COLO668 (cell line): Measurements from ENCODE around the gene CWC27.

Source experiments
- DNase-seq: peaks from one replicate; lab custom pipeline; 2025; ENCODE audit not compliant: unreplicated experiment; lab: John Stamatoyannopoulos, UW

Gene CWC27, protein sequence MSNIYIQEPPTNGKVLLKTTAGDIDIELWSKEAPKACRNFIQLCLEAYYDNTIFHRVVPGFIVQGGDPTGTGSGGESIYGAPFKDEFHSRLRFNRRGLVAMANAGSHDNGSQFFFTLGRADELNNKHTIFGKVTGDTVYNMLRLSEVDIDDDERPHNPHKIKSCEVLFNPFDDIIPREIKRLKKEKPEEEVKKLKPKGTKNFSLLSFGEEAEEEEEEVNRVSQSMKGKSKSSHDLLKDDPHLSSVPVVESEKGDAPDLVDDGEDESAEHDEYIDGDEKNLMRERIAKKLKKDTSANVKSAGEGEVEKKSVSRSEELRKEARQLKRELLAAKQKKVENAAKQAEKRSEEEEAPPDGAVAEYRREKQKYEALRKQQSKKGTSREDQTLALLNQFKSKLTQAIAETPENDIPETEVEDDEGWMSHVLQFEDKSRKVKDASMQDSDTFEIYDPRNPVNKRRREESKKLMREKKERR

DNA sequence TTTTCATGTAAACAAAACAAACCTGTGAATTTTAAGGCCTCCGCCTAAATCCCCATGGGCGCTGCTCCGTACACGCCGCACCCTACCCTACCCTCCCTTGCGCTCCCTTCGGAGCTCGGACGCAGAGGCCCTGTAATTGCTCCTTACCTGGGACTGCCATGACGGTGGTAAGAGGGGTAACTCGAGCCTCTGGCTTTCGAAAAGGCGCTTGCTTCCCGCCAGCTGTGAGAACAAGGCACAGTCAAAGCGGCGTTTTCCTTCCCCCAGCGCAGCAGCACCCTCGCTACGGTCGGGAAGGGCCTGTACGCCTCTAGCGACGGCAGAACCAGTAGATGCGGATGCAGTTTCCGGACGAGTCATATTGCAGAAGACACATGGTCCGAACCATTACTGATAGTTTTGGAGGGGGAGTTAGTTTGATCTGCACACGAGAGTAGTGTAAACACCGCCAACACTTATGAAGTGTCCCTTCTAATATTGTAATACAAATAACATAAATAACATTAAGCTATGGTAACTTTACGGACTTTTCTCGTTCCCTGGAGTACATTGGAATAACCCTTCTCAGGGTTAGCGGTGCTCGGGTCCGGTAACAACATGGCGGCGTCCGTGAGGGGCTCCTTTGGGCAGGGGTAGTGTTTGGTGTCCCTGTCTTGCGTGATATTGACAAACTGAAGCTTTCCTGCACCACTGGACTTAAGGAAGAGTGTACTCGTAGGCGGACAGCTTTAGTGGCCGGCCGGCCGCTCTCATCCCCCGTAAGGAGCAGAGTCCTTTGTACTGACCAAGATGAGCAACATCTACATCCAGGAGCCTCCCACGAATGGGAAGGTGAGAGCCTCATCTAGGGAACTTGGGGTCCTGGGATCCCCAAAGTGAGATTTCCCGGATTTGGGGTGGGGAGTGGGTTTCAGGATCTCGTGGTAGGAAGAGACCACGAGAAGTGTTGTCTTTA lies at the start of gene CWC27, which contains the start of gene SREK1IP1:
Gene CWC27, plus strand, starts transcription at position 573 of the 955 bp plus-strand sequence. Its CDS starts 217 bp downstream, at position 790.
Gene SREK1IP1, minus strand, starts transcription at position 334 of the 955 bp plus-strand sequence. Its CDS starts 174 bp downstream, at position 160.
- peak; percentile 76 for DNase-seq

- no peak for DNase-seq
Measured at GRCh38 chr5:64722588-64722987, 46.1 kb upstream of the CWC27 start.

DNA sequence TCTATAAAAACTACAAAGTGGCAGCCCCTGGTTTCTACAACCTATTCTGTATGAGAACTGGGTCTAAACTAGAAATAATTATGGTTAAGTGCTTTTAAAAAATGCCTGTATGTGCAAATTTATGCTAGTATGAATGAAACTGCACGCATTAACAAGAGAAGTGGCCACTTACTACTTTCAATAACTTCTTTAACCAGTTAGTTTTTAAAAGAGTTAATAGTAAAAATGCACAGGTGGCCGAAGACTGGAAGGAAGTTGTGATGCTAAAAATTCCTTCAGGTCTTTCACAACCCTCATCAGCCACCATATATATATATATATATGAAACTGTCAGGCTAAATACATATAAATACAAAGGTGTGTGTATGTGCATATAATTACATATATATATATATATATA lies 41.6 kb upstream of the CWC27 start:
- DNase-seq = no peak

- DNase-seq = no peak
Measured at GRCh38 chr5:64742411-64742810, 26.3 kb upstream of the CWC27 start.

DNA sequence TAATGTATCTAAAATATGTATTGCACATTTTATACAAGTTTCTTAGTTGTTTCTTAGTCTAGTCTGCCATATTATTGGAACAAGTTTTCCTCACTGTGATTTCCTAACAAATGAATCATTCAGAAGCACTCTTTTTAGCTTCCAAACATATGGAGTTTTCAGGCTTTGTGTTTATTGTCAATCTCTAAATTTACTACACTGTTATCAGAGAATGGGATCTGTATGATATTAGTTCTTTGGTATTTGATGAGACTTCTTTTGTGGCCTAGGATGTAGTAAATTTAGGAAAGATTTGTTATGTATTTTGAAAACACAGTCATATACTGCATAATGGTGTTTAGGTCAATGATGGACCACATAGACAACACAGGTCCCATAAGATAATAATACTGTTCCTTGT lies 25.9 kb upstream of the CWC27 start:
- no peak for DNase-seq

- no peak for DNase-seq
Measured at GRCh38 chr5:64744914-64745313, 23.8 kb upstream of the CWC27 start.

DNA sequence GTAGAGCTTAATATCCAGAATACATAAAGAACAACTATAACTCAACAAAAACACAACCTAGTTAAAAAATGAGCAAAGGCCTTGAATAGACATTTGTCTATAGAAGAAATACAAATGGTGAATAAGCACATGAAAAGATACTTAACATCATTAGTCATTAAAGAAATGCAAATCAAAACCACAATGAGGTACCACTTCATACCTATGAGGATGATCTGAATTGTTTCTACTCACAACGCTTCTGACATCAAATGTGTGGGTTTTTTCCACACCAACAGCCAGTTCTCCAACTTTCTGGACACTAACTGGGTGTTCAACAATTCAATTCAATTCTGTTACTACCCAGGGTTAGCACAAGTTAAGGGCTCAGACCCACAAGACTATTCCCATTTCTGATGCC lies 22.3 kb upstream of the CWC27 start:
- no peak for DNase-seq

DNA sequence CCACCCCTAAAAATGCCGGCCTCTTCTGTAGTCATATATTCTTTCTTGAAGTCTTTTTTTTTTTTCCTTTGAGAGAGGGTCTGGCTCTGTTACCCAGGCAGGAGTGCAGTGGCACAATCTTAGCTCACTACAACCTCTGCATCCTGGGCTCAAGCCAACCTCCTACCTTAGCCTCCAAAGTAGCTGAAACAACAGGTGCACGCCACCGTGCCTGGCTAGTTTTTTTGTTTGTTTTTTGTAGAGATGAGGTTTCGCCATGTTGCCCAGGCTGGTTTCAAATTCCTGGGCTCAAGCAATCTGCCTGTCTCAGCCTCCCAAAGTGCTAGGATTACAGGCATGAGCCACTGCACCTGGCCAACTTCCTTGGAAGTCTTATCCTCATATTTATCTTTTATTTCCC lies 19.3 kb upstream of the CWC27 start:
- no peak for DNase-seq

GRCh38 chr5:64754066-64754465 lies 14.7 kb upstream of the CWC27 start:
- DNase-seq = no peak

GRCh38 chr5:64758901-64759300 lies 9.8 kb upstream of the CWC27 start:
- no peak for DNase-seq

DNA sequence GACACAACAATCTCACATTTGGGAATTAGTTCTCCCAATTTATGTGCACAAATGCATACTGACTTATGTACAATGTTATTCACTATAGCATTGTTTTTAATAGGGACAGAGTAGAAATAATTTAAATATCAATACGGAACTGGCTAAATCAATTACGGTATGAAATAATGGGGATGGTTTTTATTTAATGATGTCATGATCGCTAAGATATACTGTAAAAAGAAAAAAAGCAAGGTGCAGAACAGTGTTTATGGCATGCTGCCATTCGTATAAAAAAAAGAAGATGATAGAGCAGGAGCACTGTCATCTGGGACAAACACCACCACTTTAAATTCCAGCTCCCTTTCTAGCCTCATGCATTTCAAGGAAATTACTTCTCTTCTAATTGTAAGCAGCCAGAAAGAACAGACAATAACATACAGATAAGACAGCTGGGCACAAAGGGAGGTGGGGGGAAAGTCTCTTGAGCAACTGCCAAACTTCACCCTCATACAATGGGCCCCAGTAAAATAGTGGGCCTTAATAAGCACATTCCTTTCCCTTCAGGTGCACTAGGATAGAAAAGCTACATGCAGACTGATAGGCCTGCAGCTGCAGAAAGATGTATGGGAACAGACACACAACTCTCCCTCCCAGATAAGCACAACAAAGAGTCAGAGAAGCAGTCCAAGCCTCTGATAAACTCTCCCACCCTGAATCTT lies 8.6 kb upstream of the CWC27 start:
- no peak for DNase-seq

- no peak for DNase-seq
Measured at GRCh38 chr5:64763948-64764503, 4.7 kb upstream of the CWC27 start.

DNA sequence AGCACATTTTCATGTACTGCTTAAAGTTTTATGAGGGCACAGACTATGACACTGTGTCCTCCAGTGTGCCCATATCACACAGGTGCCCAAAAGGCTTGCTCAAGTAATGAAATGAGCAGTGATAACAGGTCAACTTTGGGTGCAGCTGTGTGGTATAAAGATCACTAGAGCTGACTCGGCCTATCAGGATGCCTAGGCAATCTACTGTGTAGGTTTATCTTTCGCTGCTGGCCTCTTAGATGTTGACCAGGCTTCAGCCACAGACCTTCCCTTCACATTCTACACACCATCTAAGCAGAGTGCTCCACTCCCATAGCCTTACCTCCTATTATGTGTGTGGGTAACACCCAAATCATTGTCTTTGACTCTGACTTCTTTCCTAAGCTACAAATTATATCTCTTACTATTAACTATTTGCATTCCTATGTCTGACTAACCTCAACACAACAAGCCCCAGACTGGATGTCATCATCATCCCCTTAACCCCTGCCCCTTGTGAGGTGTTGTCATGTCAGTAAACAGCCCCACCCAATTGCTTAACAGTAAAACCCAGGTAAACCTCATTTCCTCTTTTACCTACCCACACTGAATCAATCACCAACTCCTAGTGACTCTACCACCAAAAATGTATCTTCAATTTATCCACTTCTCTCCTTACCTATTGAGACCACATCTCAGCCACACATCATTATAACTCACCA lies 2.8 kb upstream of the CWC27 start:
- DNase-seq = no peak

- DNase-seq = no peak
Measured at GRCh38 chr5:64766941-64767340, 1.8 kb upstream of the CWC27 start.

DNA sequence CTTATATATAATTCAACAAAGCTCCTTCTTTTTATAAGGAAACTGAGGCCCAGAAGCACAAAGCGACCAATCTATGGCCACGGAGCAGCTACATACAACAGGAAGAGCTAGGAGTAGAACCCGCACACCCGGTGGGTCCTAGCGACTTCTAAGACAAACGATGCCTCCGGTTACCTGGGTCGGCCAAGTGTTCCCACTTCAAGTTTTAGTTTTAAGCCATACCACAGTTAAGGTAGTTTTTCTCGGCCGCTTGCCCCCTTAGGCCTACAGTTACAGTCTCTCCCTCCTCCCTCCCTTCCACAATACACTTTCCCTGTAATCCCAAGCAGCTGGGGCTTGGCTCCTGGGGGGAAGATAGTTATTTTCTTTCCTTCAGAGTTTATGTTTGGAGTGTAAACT lies 772 bp upstream of the CWC27 start:
- DNase-seq = no peak

- no peak for DNase-seq
Measured at GRCh38 chr5:64769855-64770254, 1.1 kb downstream of the CWC27 start.

DNA sequence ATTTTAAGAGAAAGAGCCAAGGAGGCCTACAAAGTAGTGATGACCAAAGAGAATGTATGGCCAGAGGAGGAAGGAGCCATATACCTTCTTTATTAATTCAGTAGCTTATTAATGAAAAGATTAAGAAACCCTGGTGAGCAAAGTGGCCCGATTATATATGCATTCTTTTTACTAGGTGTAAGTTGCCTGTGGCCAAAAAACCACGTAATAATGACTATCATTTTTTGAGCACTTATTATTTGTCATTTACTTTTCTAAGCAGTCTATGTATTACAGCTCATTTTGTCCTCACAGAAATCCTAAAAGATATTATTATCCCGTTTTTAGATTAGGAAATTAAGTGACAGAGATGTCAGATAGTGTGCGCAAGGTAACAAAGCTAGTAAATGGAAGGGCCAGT lies 3.0 kb downstream of the CWC27 start:
- no peak for DNase-seq

DNA sequence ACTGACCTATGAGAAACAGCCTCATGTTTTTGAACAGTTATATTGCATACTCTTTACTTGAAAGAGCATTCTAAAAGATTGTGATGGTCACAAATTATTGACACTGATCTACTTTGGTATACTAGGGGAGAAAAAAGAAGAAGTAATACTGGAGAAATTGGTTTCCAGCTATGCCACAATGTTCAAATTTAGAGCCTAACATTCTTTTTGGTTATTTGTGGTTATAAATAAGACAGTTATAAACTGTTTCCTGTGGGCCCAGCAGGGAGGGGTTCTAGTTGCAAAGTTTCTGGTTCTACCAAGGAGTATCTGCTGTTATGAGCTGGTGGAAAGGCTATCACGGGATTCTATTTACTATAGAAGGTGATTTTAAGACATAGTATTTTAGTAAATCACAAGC lies 4.8 kb downstream of the CWC27 start:
- no peak for DNase-seq

- DNase-seq = no peak
Measured at GRCh38 chr5:64775291-64775690, 6.6 kb downstream of the CWC27 start.

DNA sequence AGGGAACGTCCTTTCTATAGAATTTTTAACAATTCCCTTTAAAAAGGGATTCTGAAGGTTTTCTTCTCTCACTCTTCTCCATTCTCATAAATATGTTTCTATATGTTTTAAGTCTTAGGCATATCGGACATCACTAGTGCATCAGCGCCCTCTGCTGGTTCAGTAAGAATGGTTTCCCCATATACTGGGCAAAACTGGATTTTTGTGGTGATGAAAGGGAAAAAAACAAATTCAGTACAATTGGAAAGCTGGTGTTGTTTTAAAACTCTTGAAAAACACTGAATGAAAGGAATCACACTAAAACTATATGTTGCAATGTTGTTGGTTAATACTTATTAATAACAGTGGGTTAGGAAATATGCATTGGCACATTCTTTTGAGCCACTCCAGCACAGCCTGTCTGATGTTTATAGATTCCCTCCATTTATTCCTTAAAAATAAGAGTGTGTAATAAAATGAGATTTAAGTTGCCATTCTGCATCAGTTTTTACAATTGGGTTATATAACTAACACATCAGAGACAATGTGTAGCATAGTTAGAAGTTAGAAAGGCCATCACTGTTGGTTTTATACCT lies 15.8 kb downstream of the CWC27 start:
- DNase-seq = peak; percentile 61
